Erythroblast (primary cell): ENCODE results near the gene TRIM38.
"Not testable (repeated sequence)": the region's sequence is repeated elsewhere in the genome, so short reads cannot be mapped to it uniquely, and the experiment has no call there.

ENCODE experiments used
- DNase-seq, 2 experiments: peaks; one replicate each; lab custom pipeline; 2025; lab: John Stamatoyannopoulos, UW
- GATA1 ChIP-seq: IDR thresholded peaks from 2 replicates; pipeline ENCODE4 v1.6.1; 2011; ENCODE audit warnings: low read depth, mild to moderate bottlenecking, control low read depth, low read length, moderate library complexity
- POLR2A ChIP-seq: IDR thresholded peaks from 2 replicates; pipeline ENCODE4 v1.6.1; 2011; ENCODE audit warnings: mild to moderate bottlenecking, low read length

TRIM38 gene

GRCh38 chr6:25995507-25995906, 32.9 kb downstream of the TRIM38 start:
- TF ChIP-seq POLR2A (no peak), GATA1 (no peak)
- DNase-seq = no peak

GRCh38 chr6:25997921-25998320, 35.3 kb downstream of the TRIM38 start:
- DNase-seq = no peak
- no peak for TF ChIP-seq POLR2A
- TF ChIP-seq GATA1 = no peak

GRCh38 chr6:25998379-25998778, 35.8 kb downstream of the TRIM38 start:
- no peak for TF ChIP-seq GATA1
- TF ChIP-seq POLR2A = no peak
- DNase-seq = no peak

GRCh38 chr6:25999225-25999624, 36.6 kb downstream of the TRIM38 start:
- DNase-seq = not testable (repeated sequence)

- TF ChIP-seq POLR2A (no peak), GATA1 (no peak)
- DNase-seq = no peak
Observed at GRCh38 chr6:26000366-26001144, 38.0 kb downstream of the TRIM38 start.

GRCh38 chr6:26003102-26003694, 40.6 kb downstream of the TRIM38 start:
- TF ChIP-seq GATA1 (no peak), POLR2A (no peak)
- peak; percentile 46 to 79 for DNase-seq

GRCh38 chr6:26006086-26006939, 43.7 kb downstream of the TRIM38 start:
- no peak for TF ChIP-seq GATA1
- TF ChIP-seq POLR2A = no peak
- DNase-seq = peak in 1 of 2 experiments; percentile 37

GRCh38 chr6:26006940-26007305, 44.3 kb downstream of the TRIM38 start:
- not testable (repeated sequence) for DNase-seq

GRCh38 chr6:26008470-26008869, 45.9 kb downstream of the TRIM38 start:
- no peak for DNase-seq
- TF ChIP-seq POLR2A = no peak
- no peak for TF ChIP-seq GATA1

- DNase-seq = no peak
- TF ChIP-seq GATA1 = no peak
- TF ChIP-seq POLR2A = no peak
Observed at GRCh38 chr6:26009817-26010216, 47.2 kb downstream of the TRIM38 start.

GRCh38 chr6:26012061-26012460, 49.5 kb downstream of the TRIM38 start:
- TF ChIP-seq POLR2A (no peak), GATA1 (no peak)
- peak; percentile 11 to 28 for DNase-seq

- DNase-seq = not testable (repeated sequence)
Observed at GRCh38 chr6:26014386-26014785, 51.8 kb downstream of the TRIM38 start.

GRCh38 chr6:26016245-26016962, 53.8 kb downstream of the TRIM38 start:
- TF ChIP-seq POLR2A = no peak
- no peak for TF ChIP-seq GATA1
- no peak for DNase-seq
